Measurements from ENCODE around the gene ASTN2. TPM values are rescaled to one million over a fixed set of nuclear protein-coding genes. Genes with fewer than 3 reads are reported as not detected.

ASTN2 gene
- total and polyA plus RNA-seq, 4 donors: 0.57 to 2.9 (median 1.4) TPM

GRCh38 chr9:116945817-116946216, 469.0 kb downstream of the ASTN2 start (continued):
- TF ChIP-seq REST (IDR thresholded peaks at IDR 0.05) (no peak), ZBTB33 (IDR thresholded peaks at IDR 0.05) (no peak)

- no peak overlapping the region for H3K27ac ChIP-seq (ENCODE audit: low read depth in 1 of 2, low read length in 2 of 2)
- H3K36me3 ChIP-seq (ENCODE audit: control insufficient read depth in 4 of 4, insufficient read depth in 3 of 4, low read depth in 1 of 4, low read length in 3 of 4): no peaks in the 10 kb centered on the region
- no peaks in the 10 kb centered on the region for H3K27me3 ChIP-seq (ENCODE audit: control insufficient read depth in 4 of 4, insufficient read depth in 4 of 4, low read length in 3 of 4)
- TF ChIP-seq MAX (IDR thresholded peaks at IDR 0.05) (no peak), ATF3 (IDR thresholded peaks at IDR 0.05) (no peak), HNF4G (IDR thresholded peaks at IDR 0.05) (no peak), RAD21 (IDR thresholded peaks at IDR 0.05) (no peak), ZBTB33 (IDR thresholded peaks at IDR 0.05) (no peak), RXRA (IDR thresholded peaks at IDR 0.05) (no peak)
- H3K4me1 ChIP-seq (ENCODE audit: control insufficient read depth in 4 of 4, insufficient read depth in 4 of 4, low read length in 3 of 4): no peaks in the 10 kb centered on the region
- WGBS: 76% methylated on average over 4 of the region's 4 CpGs
- no peak overlapping the region for H3K9ac ChIP-seq (ENCODE audit: low read depth in 1 of 2, low read length in 2 of 2)
- no peak overlapping the region for H3K4me3 ChIP-seq (ENCODE audit: low read depth in 1 of 3, low read length in 3 of 3)
- no peaks in the 10 kb centered on the region for H3K9me3 ChIP-seq (ENCODE audit: control insufficient read depth in 4 of 4, low read length in 3 of 4)
- DNase-seq (ENCODE audit: low spot score): no peak
Measured at GRCh38 chr9:116944714-116945534, 469.9 kb downstream of the ASTN2 start.

- no peak overlapping the region for H3K4me3 ChIP-seq (ENCODE audit: low read depth in 1 of 3, low read length in 3 of 3)
- H3K4me1 ChIP-seq (ENCODE audit: control insufficient read depth in 4 of 4, insufficient read depth in 4 of 4, low read length in 3 of 4): no peaks in the 10 kb centered on the region
- H3K27ac ChIP-seq (ENCODE audit: low read depth in 1 of 2, low read length in 2 of 2): no peak overlapping the region
- DNase-seq (ENCODE audit: low spot score): no peak
- no peaks in the 10 kb centered on the region for H3K9me3 ChIP-seq (ENCODE audit: control insufficient read depth in 4 of 4, low read length in 3 of 4)
- no peaks in the 10 kb centered on the region for H3K27me3 ChIP-seq (ENCODE audit: control insufficient read depth in 4 of 4, insufficient read depth in 4 of 4, low read length in 3 of 4)
- H3K36me3 ChIP-seq (ENCODE audit: control insufficient read depth in 4 of 4, insufficient read depth in 3 of 4, low read depth in 1 of 4, low read length in 3 of 4): no peaks in the 10 kb centered on the region
- no peak overlapping the region for H3K9ac ChIP-seq (ENCODE audit: low read depth in 1 of 2, low read length in 2 of 2)
- 70% methylated on average over 5 of the region's 5 CpGs for WGBS
- no peak for TF ChIP-seq NR2F2 (IDR thresholded peaks at IDR 0.05)
- no peak for TF ChIP-seq RAD21 (IDR thresholded peaks at IDR 0.05)
- TF ChIP-seq REST (IDR thresholded peaks at IDR 0.05): no peak
- no peak for TF ChIP-seq HNF4G (IDR thresholded peaks at IDR 0.05)
- no peak for TF ChIP-seq GABPA (IDR thresholded peaks at IDR 0.05 in 1 of 2, conservative IDR thresholded peaks at IDR 0.05 in 1 of 2)
- TF ChIP-seq RXRA (IDR thresholded peaks at IDR 0.05): no peak
- TF ChIP-seq TAF1 (conservative IDR thresholded peaks at IDR 0.05): no peak
- no peak for TF ChIP-seq EGR1 (IDR thresholded peaks at IDR 0.05; ENCODE audit: low read depth in 2 of 2)
- TF ChIP-seq FOXA1 (IDR thresholded peaks at IDR 0.05): no peak
- TF ChIP-seq ZBTB33 (IDR thresholded peaks at IDR 0.05): no peak
- TF ChIP-seq FOXA2 (IDR thresholded peaks at IDR 0.05): no peak
- TF ChIP-seq JUND (IDR thresholded peaks at IDR 0.05): no peak
- TF ChIP-seq YY1 (IDR thresholded peaks at IDR 0.05): no peak
Measured at GRCh38 chr9:116943970-116944369, 470.9 kb downstream of the ASTN2 start.

All from liver (tissue), 9 donors.